Ovary (tissue), 9 donors: ENCODE measurements around the gene TMIGD3. TPM values are rescaled to one million over a fixed set of nuclear protein-coding genes. Genes with fewer than 3 reads are reported as not detected.

Experiments
- DNase-seq, 5 donors: peaks; one replicate each; pipeline ENCODE4 v3.0.0-alpha.2; 2019 to 2020
- H3K27ac ChIP-seq, 2 donors: fragments of 200-600 bp; one replicate each; pipeline versions ENCODE4 v1.5.1 to v1.8.0; 2019 to 2022
- H3K27me3 ChIP-seq: fragments of 200-600 bp; one replicate; pipeline ENCODE4 v1.8.0; 2022
- H3K36me3 ChIP-seq: fragments of 200-600 bp; sonication (generic); one replicate; pipeline ENCODE4 v1.5.1; 2019
- H3K4me1 ChIP-seq: one replicate; pipeline ENCODE4 v1.8.1; 2013; ENCODE audit warnings: mild to moderate bottlenecking, moderate library complexity; ENCODE audit not compliant: insufficient read depth
- H3K4me3 ChIP-seq: fragments of 200-600 bp; sonication (generic); one replicate; pipeline ENCODE4 v1.5.1; 2017
- H3K9me3 ChIP-seq, 2 donors: fragments of 200-600 bp in 1 of 2; sonication (generic) in 1 of 2; one replicate each; pipeline versions ENCODE4 v1.5.1 to v1.8.1; 2013 to 2019; ENCODE audit warnings: mild to moderate bottlenecking in 1 of 2, moderate library complexity in 1 of 2
- CTCF ChIP-seq, 3 donors: fragments of 450-650 bp in 2 of 3; fragments of 200-600 bp in 1 of 3; IDR thresholded peaks; one replicate each; pipeline versions ENCODE4 v1.5.1 to v1.8.0; 2016 to 2022; ENCODE audit warnings: antibody characterized with exemption in 3 of 3, mild to moderate bottlenecking in 1 of 3
- EP300 ChIP-seq: sonication (generic); formaldehyde crosslinking; IDR thresholded peaks from one replicate; pipeline ENCODE4 v1.6.1; 2017; ENCODE audit warnings: antibody characterized with exemption
- POLR2A ChIP-seq: fragments of 450-650 bp; IDR thresholded peaks from one replicate; pipeline ENCODE4 v1.6.1; 2017; ENCODE audit warnings: antibody characterized with exemption, mild to moderate bottlenecking, moderate library complexity
- WGBS, 3 donors: extraction: QIAGEN DNeasy Blood & Tissue Kit in 1 of 3; methylation state at CpG; one replicate each; pipeline versions ENCODE4 v1.1.5 to v1.1.7; 2013 to 2017; 5-methylcytosine and 5-hydroxymethylcytosine counted together
- intact Hi-C, 4 donors: fragments of 100-400 bp; cut with DNase I; formaldehyde crosslinking; loops; one replicate each; pipeline versions ENCODE4 v1.11.0 to v1.15.1; 2022 to 2023
- polyA plus RNA-seq, 2 donors: library from polyadenylated mRNA; stranded (reverse); fragments of 200-250 nt in 1 of 2; fragments of 350-450 nt in 1 of 2; fragmentation: Illumina TruSeq in 1 of 2; extraction: RNeasy Lipid Tissue Mini Kit (QIAGEN cat#74804) in 1 of 2; gene quantifications; one replicate each; pipeline ENCODE4 v1.2.3, GENCODE V29; 2013 to 2014
- total RNA-seq, 7 donors: library from RNA; depleted of rRNA in 2 of 7; stranded (reverse); fragments of >200 nt in 2 of 7; fragmentation: NEBNext Ultra II Directional in 3 of 7; extraction: Animal tissue kit (Norgen Biotek cat#: 25700) in 3 of 7; gene quantifications; one replicate each; pipeline versions ENCODE4 v1.1.0 to v1.2.4, GENCODE V29; 2016 to 2023
- donor health status: DM: no; HTN: no; CAD: no; lungs with moderate emphysema.
- donor health status: DM: no; HTN: no; CAD: no.
- donor health status: Bipolar disorder and iron deficiency.
- donor health status: DM: yes; HTN: yes; CAD: no.
- donor health status: DM: no; HTN: no; CAD: no.
- donor health status: DM: yes; HTN: yes; CAD: no.

TMIGD3 gene
- total and polyA plus RNA-seq, 9 donors, result 0.78 to 3.2 (median 2.6) TPM; not detected in 2

- H3K36me3 ChIP-seq, result no peaks in the 10 kb centered on the region
- H3K27ac ChIP-seq, result no peak overlapping the region
- H3K9me3 ChIP-seq, result no peaks in the 10 kb centered on the region
- intact Hi-C loops, result loop anchor here in 2 of 4 donors (5.0 kb wide), 1 partner anchor 283 kb away; no protein-coding TSS in a partner anchor
- no peaks in the 10 kb centered on the region for H3K4me1 ChIP-seq
- H3K27me3 ChIP-seq, result no peaks in the 10 kb centered on the region
- DNase-seq, result no peak
- TF ChIP-seq POLR2A (no peak), EP300 (no peak), CTCF (IDR thresholded peaks at IDR 0.05) (no peak)
- no peak overlapping the region for H3K4me3 ChIP-seq
These were observed 18.9 kb downstream of the TMIGD3 start for GRCh38 chr1:111484391-111485026.

GRCh38 chr1:111483876-111484275, 19.6 kb downstream of the TMIGD3 start:
- Histone ChIP-seq H3K36me3 (no peaks in the 10 kb centered on the region), H3K4me3 (no peak overlapping the region), H3K27me3 (no peaks in the 10 kb centered on the region), H3K27ac (no peak overlapping the region), H3K9me3 (no peaks in the 10 kb centered on the region), H3K4me1 (no peaks in the 10 kb centered on the region)
- DNase-seq, result no peak
- TF ChIP-seq EP300, result no peak
- no peak for TF ChIP-seq POLR2A
- TF ChIP-seq CTCF (IDR thresholded peaks at IDR 0.05), result no peak
- 83 to 94% (median 88%) methylated on average over 2 of the region's 2 CpGs for WGBS, 3 donors
- intact Hi-C loops, result loop anchor here in 2 of 4 donors (5.0 kb wide), 1 partner anchor 283 kb away; no protein-coding TSS in a partner anchor

DNA sequence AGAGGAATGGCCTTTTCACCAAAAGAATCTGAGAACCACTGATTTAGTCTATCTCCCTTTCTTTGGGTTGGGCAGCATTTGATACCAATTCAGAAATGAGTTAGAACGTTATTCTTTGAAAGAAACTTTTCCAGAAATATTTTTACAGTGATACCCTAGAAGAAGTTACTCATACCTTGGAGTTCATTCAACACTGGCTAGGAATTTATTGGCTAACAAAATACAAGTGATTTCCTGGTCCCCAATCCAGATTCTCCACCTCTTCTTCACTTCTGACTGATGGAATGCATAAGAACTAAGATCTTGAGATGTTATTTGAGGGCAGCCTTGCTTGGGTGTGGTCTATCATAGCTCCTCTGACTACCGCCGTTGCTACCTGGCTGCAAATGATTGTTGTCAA, 20.3 kb downstream of the TMIGD3 start:
- Histone ChIP-seq H3K27me3 (no peaks in the 10 kb centered on the region), H3K4me3 (no peak overlapping the region), H3K36me3 (no peaks in the 10 kb centered on the region), H3K4me1 (no peaks in the 10 kb centered on the region), H3K9me3 (no peaks in the 10 kb centered on the region), H3K27ac (no peak overlapping the region)
- DNase-seq, result no peak
- intact Hi-C loops, result loop anchor here in 2 of 4 donors (5.0 kb wide), 1 partner anchor 284 kb away; no protein-coding TSS in a partner anchor
- 46 to 68% (median 65%) methylated on average over 3 of the region's 3 CpGs for WGBS, 3 donors
- TF ChIP-seq EP300 (no peak), POLR2A (no peak), CTCF (IDR thresholded peaks at IDR 0.05) (no peak)

GRCh38 chr1:111481387-111482221, 21.8 kb downstream of the TMIGD3 start:
- H3K4me3 ChIP-seq, result no peak overlapping the region
- no peaks in the 10 kb centered on the region for H3K27me3 ChIP-seq
- no peaks in the 10 kb centered on the region for H3K9me3 ChIP-seq
- 18 to 27% (median 23%) methylated on average over 8 of the region's 8 CpGs for WGBS, 3 donors
- H3K4me1 ChIP-seq, result peaks cover 1% of the 10 kb centered on the region
- TF ChIP-seq CTCF (IDR thresholded peaks at IDR 0.05) (peak; percentile 52 to 64 (median 56)), POLR2A (no peak), EP300 (no peak)
- peak overlapping the region in 1 of 2 donors; percentile 17 for H3K27ac ChIP-seq
- DNase-seq, result peak; percentile 74 to 86 (median 79)
- intact Hi-C loops, result loop anchor here in 2 of 4 donors (5.0 kb wide), 1 partner anchor 286 kb away; no protein-coding TSS in a partner anchor
- no peaks in the 10 kb centered on the region for H3K36me3 ChIP-seq
